Activated CD8-positive, alpha-beta memory T cell treated with anti-CD3 and anti-CD28 coated beads, Interleukin-2, amount 10 ng/mL, durations not matched to agents 7 days and 5 days (primary cell): ENCODE measurements around the gene CACNB3. TPM values are rescaled to one million over a fixed set of nuclear protein-coding genes. Genes with fewer than 3 reads are reported as not detected.

ENCODE experiments used
- ATAC-seq: fragments of 150-1000 bp; cut with Tn5 transposase; one replicate; pipeline ENCODE4 v1.10.0; 2021; ENCODE audit warnings: moderate library complexity
- CTCF ChIA-PET: fragments of 350-600 bp; sonication (Branson Sonifier 250); formaldehyde crosslinking; loops from one replicate; lab custom pipeline; 2021; ENCODE audit warnings: antibody characterized with exemption; lab: Charles Lee
- DNase-seq: peaks from one replicate; pipeline ENCODE4 v3.0.0-alpha.2; 2020
- H3K27ac Mint-ChIP-seq: one replicate; pipeline ENCODE4 v1.8.0; 2021; ENCODE audit warnings: mild to moderate bottlenecking, mixed read lengths
- H3K27me3 Mint-ChIP-seq: one replicate; pipeline ENCODE4 v1.8.0; 2021; ENCODE audit warnings: mixed read lengths
- H3K36me3 Mint-ChIP-seq: one replicate; pipeline ENCODE4 v1.8.0; 2021; ENCODE audit warnings: mild to moderate bottlenecking, mixed read lengths
- H3K4me1 Mint-ChIP-seq: one replicate; pipeline ENCODE4 v1.8.0; 2021; ENCODE audit warnings: mixed read lengths
- H3K4me3 Mint-ChIP-seq: one replicate; pipeline ENCODE4 v1.8.0; 2021; ENCODE audit warnings: mild to moderate bottlenecking, moderate library complexity, mixed read lengths
- H3K9me3 Mint-ChIP-seq: one replicate; pipeline ENCODE4 v1.8.0; 2022; ENCODE audit warnings: low read depth, mixed read lengths
- total RNA-seq, 2 experiments: library from RNA; stranded (reverse); gene quantifications; one replicate each; pipeline ENCODE4 v1.2.3, GENCODE V29; 2021

Gene CACNB3
- 10 to 100 TPM; 11.0 to 12.8 TPM for total RNA-seq

DNA sequence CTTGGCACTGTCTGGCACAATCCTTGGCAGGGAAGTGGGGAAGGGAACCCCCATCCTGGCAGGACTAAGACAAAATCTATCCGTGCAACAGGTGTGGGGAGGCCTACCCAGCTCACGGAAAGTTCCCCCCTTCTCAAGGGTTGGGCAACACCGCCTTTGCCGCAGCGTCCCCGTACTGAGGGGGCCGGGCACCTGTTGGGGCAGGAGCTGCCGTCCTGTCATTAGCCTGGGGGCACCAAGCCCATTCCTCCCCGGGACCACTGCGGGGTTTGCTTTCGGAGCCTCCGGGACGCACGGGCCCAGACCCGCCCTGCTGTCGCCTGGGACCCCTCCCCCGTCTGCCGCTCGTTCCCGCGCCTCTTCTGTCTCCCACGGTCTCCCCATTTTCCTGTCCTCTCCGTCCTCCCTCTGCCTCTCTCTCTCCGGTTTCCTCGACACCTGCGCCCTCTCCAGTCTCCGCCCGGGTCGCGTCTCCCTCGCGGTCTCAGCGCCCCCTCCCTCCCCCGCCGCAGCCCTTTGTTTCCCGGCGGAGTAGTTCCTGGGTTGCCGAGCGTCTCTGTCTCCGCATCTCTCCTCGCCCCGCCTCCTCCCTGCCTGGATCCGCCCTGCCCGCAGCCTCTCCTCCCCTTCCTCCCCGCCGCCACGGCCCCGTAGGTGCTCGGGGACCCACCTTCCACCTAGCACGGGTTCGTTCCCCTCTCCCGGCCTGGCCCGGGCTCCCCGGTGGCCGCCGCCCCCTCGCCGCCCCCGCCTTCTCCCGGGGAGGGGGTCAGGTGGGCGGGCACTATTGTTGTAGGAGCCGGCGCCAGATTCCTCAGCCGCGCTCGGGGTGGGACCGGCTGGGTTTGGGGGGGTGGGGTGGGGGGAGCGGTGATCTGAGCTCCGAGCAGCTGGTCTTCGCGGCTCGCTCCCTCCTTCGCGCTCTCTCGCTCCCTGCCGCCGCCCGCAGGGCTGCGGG, at the start of gene CACNB3:
Gene CACNB3, plus strand, starts transcription at position 624 of the 958 bp plus-strand sequence. CDS start 434 bp downstream, outside the sequence.
- CTCF ChIA-PET: interaction anchor here (0.8 to 6.5 kb wide), 6 partner anchors 10 to 84 kb away, joined by 3 to 55 read pairs (median 18); partner anchors contain the start of gene DDX23
- no peaks in the 10 kb centered on the region for H3K9me3 Mint-ChIP-seq
- H3K4me1 Mint-ChIP-seq: peaks cover 32% of the 10 kb centered on the region
- no peak within 1 kb of the TSS for H3K27ac Mint-ChIP-seq
- peaks cover 37% of the 10 kb centered on the region for H3K27me3 Mint-ChIP-seq
- no peaks in the 10 kb centered on the region for H3K36me3 Mint-ChIP-seq
- H3K4me3 Mint-ChIP-seq: peak within 1 kb of the TSS; percentile 85
- ATAC-seq (peak; percentile 69), DNase-seq (peak; percentile 85)

DNA sequence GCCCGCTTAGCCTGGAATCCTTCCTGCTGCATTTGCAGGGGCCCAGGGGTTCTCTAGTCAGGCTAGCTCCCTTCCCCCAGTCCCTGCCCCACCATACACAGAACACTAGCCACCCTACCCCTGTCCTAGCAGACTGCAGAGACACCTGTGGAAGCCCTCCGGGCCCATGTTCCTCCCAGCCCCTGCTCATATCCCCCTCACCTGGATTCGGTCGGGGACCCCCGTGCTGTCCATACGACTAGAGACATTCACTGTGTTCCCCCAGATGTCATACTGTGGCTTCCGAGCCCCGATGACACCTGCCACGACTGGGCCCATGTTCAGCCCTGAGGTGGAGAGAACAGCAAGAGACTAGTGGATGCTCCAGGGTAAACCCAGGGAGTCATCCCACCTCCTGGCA, 49.6 kb upstream of the CACNB3 start:
- CTCF ChIA-PET: interaction anchor here (0.7 to 2.4 kb wide), 5 partner anchors 15 to 1082 kb away, joined by 3 to 8 read pairs (median 3); no protein-coding TSS in a partner anchor
- Mint-ChIP-seq H3K36me3 (no peaks in the 10 kb centered on the region), H3K27me3 (peaks cover 11% of the 10 kb centered on the region), H3K4me3 (no peak overlapping the region), H3K4me1 (peaks cover 36% of the 10 kb centered on the region), H3K27ac (no peak overlapping the region), H3K9me3 (no peaks in the 10 kb centered on the region)
- ATAC-seq: no peak
- no peak for DNase-seq

DNA sequence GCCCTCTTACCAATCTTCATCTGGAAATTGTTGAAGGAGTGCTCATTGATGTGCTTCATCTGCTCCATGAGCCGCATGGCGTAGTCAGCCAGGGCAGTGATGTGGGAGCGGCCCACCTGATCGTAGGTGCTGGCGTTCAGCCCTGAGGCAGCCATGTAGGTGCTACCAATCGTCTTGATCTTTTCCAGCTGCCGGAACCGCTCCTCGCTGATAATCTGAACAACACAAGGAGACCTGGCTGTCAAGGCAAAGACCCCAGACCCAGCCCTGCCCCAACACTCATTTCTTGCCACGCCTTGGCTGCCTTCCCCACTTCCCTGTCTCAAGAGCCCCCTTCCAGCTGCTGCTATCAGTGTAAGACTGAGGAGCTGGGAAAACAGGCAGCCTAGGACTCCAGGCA, 47.5 kb upstream of the CACNB3 start:
- DNase-seq: no peak
- no peaks in the 10 kb centered on the region for H3K9me3 Mint-ChIP-seq
- peaks cover 11% of the 10 kb centered on the region for H3K27me3 Mint-ChIP-seq
- CTCF ChIA-PET: interaction anchor here (1.4 to 2.4 kb wide), 2 partner anchors 17 to 26 kb away, joined by 4 to 6 read pairs; no protein-coding TSS in a partner anchor
- no peak overlapping the region for H3K4me3 Mint-ChIP-seq
- no peak for ATAC-seq
- no peak overlapping the region for H3K27ac Mint-ChIP-seq
- no peaks in the 10 kb centered on the region for H3K36me3 Mint-ChIP-seq
- H3K4me1 Mint-ChIP-seq: peaks cover 20% of the 10 kb centered on the region

DNA sequence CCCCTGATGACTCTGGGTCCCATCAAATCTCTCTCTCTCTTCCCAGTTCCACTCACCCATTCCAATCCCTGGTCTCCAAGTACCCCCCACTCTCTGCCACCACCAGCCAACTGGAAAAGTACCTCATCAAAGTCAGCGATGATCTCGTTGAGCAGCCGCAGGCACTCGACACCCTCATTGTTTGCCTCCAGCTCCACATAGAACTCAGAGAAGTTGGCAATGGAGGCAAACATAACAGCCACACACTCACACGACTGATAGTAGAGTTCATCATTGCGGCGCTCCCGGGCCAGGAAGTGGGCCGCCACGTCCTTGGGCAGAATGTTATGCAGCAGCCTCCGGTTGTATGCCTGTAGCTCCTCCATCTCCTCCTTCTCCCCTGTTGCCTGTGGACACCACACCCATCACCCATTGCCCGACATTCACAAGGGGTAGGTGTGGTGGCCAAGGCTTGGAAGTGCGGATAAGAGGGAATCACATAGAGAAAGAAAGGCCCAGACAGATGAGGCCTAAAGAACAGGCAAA, 46.6 kb upstream of the CACNB3 start:
- no peaks in the 10 kb centered on the region for H3K9me3 Mint-ChIP-seq
- peak overlapping the region; percentile 6 for H3K27ac Mint-ChIP-seq
- CTCF ChIA-PET: interaction anchor here (1.1 to 1.4 kb wide), 2 partner anchors 18 to 43 kb away, joined by 4 to 6 read pairs; no protein-coding TSS in a partner anchor

DNA sequence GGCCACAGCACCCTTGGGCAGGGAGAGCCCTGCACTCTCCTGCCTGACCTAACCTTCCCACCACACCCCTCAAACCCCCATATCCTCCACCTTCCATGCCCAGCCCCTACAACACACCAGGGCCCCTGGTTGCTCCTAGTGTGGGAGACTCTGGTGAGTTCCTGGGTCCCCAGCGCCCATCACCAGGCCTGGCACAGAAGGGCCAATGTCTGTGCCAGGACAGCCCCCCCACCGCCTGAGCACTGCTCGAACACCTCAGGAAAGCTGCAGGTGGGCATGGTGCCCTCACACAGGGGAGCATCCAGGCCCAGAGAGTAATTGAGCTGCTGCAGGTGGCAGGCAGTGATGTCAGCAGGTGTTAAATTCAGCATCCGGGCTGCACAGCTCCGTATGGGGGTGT, 44.6 kb upstream of the CACNB3 start:
- ATAC-seq (no peak), DNase-seq (no peak)
- no peak overlapping the region for H3K4me3 Mint-ChIP-seq
- no peaks in the 10 kb centered on the region for H3K9me3 Mint-ChIP-seq
- no peaks in the 10 kb centered on the region for H3K36me3 Mint-ChIP-seq
- H3K4me1 Mint-ChIP-seq: peaks cover 10% of the 10 kb centered on the region
- H3K27ac Mint-ChIP-seq: no peak overlapping the region
- H3K27me3 Mint-ChIP-seq: peaks cover 11% of the 10 kb centered on the region
- CTCF ChIA-PET: no interaction called here

More for the DNA sequence above, 46.6 kb upstream of the CACNB3 start:
- ATAC-seq: peak; percentile 25
- peaks cover 11% of the 10 kb centered on the region for H3K4me1 Mint-ChIP-seq
- H3K36me3 Mint-ChIP-seq: no peaks in the 10 kb centered on the region
- peak; percentile 46 for DNase-seq
- no peak overlapping the region for H3K4me3 Mint-ChIP-seq
- peaks cover 11% of the 10 kb centered on the region for H3K27me3 Mint-ChIP-seq

DNA sequence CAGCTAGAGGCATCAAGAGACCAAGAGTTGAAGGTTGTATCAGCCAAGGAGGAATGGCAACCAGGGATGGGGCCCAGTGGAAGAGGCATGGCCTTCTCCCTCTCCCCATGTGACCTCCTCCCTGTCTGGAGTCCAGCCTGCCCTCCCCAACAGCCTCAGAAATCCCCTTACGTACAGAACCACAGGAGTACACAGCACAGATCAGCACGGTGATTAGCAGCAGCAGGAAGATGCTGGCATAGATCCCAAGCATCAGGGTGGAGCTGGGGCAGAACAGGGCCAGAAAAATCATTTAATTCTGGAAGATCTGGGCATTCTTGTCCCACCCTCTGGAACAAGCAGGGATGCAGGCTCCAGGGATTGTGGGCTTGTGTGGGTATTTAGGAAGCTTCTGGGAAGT, 43.8 kb upstream of the CACNB3 start:
- CTCF ChIA-PET: no interaction called here

DNA sequence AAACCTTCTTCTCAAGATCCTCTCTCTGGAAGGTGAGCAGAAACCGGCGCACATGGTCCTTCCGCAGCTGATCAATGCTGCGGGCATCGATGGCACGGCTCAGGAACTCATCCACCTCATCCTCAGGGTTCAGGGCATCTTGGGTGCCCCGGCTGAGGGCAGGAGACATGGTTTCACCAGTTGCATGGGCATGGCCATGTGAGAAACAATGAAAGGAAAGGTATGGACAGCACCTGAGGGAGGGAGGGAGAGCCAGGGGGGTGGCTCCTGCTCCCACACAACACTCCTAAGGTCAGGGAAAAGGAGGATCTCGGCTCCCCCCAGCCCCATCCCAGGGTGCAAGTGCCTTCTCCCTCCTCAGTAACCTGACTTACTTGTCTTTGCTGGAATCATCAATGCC, 43.0 kb upstream of the CACNB3 start:
- ATAC-seq: no peak
- H3K4me3 Mint-ChIP-seq: no peak overlapping the region
- peaks cover 9% of the 10 kb centered on the region for H3K27me3 Mint-ChIP-seq
- H3K36me3 Mint-ChIP-seq: no peaks in the 10 kb centered on the region
- DNase-seq: no peak
- H3K9me3 Mint-ChIP-seq: no peaks in the 10 kb centered on the region
- peaks cover 10% of the 10 kb centered on the region for H3K4me1 Mint-ChIP-seq
- CTCF ChIA-PET: no interaction called here
- H3K27ac Mint-ChIP-seq: no peak overlapping the region

More for the DNA sequence above, 43.8 kb upstream of the CACNB3 start:
- no peak for DNase-seq
- H3K27me3 Mint-ChIP-seq: peaks cover 11% of the 10 kb centered on the region
- no peaks in the 10 kb centered on the region for H3K36me3 Mint-ChIP-seq
- no peaks in the 10 kb centered on the region for H3K9me3 Mint-ChIP-seq
- no peak for ATAC-seq
- peaks cover 10% of the 10 kb centered on the region for H3K4me1 Mint-ChIP-seq
- H3K27ac Mint-ChIP-seq: no peak overlapping the region
- no peak overlapping the region for H3K4me3 Mint-ChIP-seq

DNA sequence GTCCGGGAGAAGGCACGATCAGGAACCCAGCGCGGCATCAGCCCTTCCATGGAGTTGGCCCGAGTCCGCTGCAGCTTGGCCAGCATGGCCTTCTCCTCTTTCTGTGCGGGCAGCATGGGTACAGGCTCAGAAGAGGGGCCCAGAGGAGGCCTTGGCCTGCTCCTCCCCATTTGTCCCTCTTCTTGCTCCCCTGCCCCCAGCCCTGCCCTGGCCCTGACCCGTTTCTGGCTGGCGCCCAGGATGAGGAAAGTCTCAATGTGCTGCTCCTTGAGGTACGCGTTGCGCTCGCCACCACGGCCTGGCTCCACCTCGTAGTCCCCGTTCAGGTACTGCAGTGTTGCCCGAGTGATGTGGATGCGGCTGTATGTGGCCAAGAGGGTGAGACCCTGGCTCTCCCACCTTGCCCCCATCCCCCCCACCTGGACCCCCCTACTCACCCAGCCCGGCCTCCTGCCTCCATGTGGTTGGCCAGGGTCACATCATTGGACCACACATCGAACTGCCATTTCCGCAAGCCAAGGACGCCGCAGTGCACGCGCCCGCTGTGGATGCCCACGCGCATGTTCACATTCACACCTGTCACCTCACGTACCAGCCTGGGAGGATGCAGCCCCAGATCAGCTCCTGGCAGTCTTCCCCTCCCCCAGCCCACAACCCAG, 42.2 kb upstream of the CACNB3 start:
- Mint-ChIP-seq H3K27me3 (peaks cover 6% of the 10 kb centered on the region), H3K36me3 (no peaks in the 10 kb centered on the region), H3K4me3 (no peak overlapping the region), H3K4me1 (peaks cover 10% of the 10 kb centered on the region), H3K9me3 (no peaks in the 10 kb centered on the region), H3K27ac (no peak overlapping the region)
- CTCF ChIA-PET: no interaction called here
- DNase-seq (no peak), ATAC-seq (no peak)

DNA sequence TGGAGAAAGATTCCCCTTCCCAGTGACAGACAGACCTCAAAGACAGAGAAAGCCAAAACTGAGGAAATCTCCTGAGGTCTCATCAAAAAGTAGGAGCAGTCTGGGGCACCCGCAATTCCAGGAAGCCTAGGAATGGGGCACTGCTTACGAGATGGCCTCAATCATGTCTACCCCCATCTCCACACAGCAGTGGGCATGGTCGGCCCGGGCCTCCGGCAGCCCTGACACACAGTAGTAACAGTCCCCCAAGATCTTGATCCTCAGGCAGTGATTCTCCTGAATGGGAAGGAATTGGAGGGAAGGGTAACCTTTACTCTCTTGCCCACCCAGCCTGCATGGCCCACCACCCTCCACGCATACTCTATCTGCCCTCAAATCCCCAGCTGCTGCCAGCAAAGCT, 41.3 kb upstream of the CACNB3 start:
- CTCF ChIA-PET: interaction anchor here (1.0 kb wide), 1 partner anchor 23 kb away, joined by 3 read pairs; no protein-coding TSS in a partner anchor
- peaks cover 2% of the 10 kb centered on the region for H3K4me1 Mint-ChIP-seq

DNA sequence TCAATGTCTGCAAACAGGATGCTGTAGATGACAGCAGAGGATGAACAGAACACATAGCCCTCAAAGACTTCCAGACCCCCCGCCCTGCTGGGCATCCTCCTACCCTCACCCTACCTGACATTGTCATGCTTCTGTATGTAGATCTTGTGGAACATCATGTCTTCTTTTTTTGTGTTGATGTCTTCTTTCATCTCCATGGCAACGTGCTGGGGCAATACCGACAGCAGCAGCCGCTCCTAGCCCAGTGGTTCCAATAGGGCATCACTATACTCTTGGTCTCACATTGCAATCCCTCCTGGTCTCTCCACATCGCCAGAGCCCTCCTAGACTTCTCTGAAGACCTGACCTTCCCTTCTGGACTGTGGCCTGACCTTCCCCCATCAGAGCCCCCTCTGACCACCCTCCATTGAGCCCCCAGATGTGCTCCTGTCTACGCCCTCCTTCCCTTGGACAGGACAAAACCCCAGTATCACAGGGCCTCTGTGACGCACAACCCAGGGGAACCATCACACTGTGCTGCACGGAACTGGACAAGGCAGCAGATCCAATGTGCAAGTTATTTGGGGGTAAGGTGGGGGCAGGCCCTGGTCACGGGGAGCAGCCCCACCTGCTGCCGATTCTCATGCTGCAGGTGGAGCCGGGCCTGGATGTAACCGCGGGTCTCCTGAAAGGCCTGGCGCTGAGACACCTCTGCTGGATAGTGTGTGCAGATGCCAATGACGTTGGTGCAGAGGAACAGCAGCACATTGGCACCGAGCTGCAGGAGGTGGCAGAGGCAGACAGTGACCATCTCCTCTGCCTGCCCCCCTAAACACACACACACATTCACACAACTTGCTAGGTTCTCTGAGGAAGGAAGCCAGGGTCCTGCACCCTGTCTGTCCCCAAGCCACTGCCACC, 40.5 kb upstream of the CACNB3 start:
- Mint-ChIP-seq H3K27ac (no peak overlapping the region), H3K4me1 (no peaks in the 10 kb centered on the region), H3K9me3 (no peaks in the 10 kb centered on the region), H3K36me3 (no peaks in the 10 kb centered on the region), H3K27me3 (peaks cover under 1% of the 10 kb centered on the region), H3K4me3 (no peak overlapping the region)
- ATAC-seq (no peak), DNase-seq (no peak)
- CTCF ChIA-PET: interaction anchor here (0.9 to 1.2 kb wide), 4 partner anchors 10 to 24 kb away, joined by 3 to 5 read pairs (median 4); no protein-coding TSS in a partner anchor

More for the DNA sequence above, 41.3 kb upstream of the CACNB3 start:
- Mint-ChIP-seq H3K27ac (no peak overlapping the region), H3K27me3 (peaks cover 2% of the 10 kb centered on the region), H3K36me3 (no peaks in the 10 kb centered on the region), H3K4me3 (no peak overlapping the region), H3K9me3 (no peaks in the 10 kb centered on the region)
- ATAC-seq (no peak), DNase-seq (no peak)

DNA sequence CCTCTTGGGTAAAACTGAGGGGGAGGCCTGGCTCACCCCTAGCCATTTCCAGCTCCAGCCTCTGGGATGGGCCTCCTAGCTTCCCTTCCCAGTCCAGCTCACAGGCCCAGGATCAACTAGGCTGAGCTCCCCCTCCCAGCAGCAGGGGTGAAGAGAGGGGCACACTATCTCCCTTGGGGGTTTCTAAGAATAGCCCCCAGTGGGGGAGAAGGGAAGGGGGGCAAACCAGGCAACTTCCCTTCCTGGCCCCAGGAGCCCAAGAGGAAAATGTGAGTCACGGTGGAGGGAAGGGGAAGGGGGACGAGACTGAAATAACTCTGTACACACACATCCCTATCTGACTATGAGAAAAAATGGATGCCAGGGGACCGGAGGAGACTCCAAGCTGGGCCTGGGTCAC, 38.4 kb upstream of the CACNB3 start:
- ATAC-seq (no peak), DNase-seq (no peak)
- Mint-ChIP-seq H3K27ac (no peak overlapping the region), H3K9me3 (no peaks in the 10 kb centered on the region), H3K36me3 (no peaks in the 10 kb centered on the region), H3K4me3 (no peak overlapping the region), H3K27me3 (peaks cover 4% of the 10 kb centered on the region), H3K4me1 (no peaks in the 10 kb centered on the region)
- CTCF ChIA-PET: interaction anchor here (2.0 to 2.4 kb wide), 3 partner anchors 15 to 35 kb away, joined by 7 to 12 read pairs (median 9); no protein-coding TSS in a partner anchor

DNA sequence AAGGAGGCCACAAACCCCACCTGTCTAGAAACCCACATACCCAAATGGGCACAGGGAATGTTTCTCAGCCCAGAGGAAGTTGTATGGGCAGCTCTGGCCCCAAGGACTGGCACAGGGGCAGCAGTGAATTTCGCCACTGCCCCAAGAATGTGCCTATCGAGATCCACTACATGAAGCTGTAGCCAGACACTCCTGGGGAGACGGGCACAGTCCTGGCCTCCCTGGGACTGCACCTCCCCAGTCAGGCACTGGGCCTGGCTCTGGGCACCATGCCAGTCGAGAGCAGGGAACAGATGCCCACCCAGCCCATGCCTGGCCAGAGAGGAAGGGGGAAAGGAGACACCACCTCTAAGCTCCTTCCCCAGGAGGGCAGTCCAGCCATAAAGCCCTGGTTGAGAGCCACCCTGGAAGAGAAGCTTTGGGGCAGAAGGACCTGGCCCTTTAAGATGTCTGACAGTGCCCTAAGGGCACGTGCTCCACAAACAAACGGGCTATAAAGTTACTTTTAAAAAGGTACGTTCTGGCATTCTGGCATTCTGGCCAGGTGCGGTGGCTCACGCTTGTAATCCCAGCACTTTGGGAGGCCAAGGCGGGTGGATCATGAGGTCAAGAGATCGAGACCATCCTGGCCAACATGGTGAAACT, 37.8 kb upstream of the CACNB3 start:
- Mint-ChIP-seq H3K36me3 (no peaks in the 10 kb centered on the region), H3K27me3 (peaks cover 8% of the 10 kb centered on the region), H3K4me1 (no peaks in the 10 kb centered on the region), H3K9me3 (no peaks in the 10 kb centered on the region), H3K4me3 (no peak overlapping the region), H3K27ac (no peak overlapping the region)
- DNase-seq: no peak
- CTCF ChIA-PET: interaction anchor here (2.0 to 2.4 kb wide), 3 partner anchors 15 to 34 kb away, joined by 7 to 12 read pairs (median 9); no protein-coding TSS in a partner anchor
- ATAC-seq: no peak
